ENCODE results near the gene SCP2. TPM values are rescaled to one million over a fixed set of nuclear protein-coding genes. Genes with fewer than 3 reads are reported as not detected.
A peak's percentile ranks its signal among the peaks of the same experiment; 100 is the strongest.

Gene SCP2
- total and polyA plus RNA-seq, 7 donors, result 49.3 to 96.9 (median 88.3) TPM

- no peak for TF ChIP-seq CTCF (IDR thresholded peaks at IDR 0.05)
- 28 to 63% (median 62%) methylated on average over 1 of the region's 1 CpG for WGBS, 3 donors
- ATAC-seq (no peak), DNase-seq (no peak)
- no peaks in the 10 kb centered on the region for H3K9me3 ChIP-seq
- H3K27ac ChIP-seq, result no peak overlapping the region
- intact Hi-C loops (cut with DNase I), result no loop called here
- peaks cover 0 to 49% of the 10 kb centered on the region in 2 donors for H3K36me3 ChIP-seq (ENCODE audit: insufficient read depth in 1 of 2, low read depth in 1 of 2)
- H3K4me1 ChIP-seq, result peaks cover 6% of the 10 kb centered on the region
- no peaks in the 10 kb centered on the region for H3K27me3 ChIP-seq (ENCODE audit: insufficient read depth in 3 of 3, low read length in 2 of 3)
- no peak overlapping the region for H3K4me3 ChIP-seq
These were observed 124.6 kb downstream of the SCP2 start for GRCh38 chr1:53051676-53052075.

GRCh38 chr1:53057127-53057526 is 130.1 kb downstream of the SCP2 start:
- Histone ChIP-seq H3K4me1 (peaks cover 3% of the 10 kb centered on the region), H3K36me3 (ENCODE audit: insufficient read depth in 1 of 2, low read depth in 1 of 2) (peaks cover 0 to 18% of the 10 kb centered on the region in 2 donors), H3K4me3 (no peak overlapping the region), H3K27me3 (ENCODE audit: insufficient read depth in 3 of 3, low read length in 2 of 3) (peaks cover 0 to 18% (median 0%) of the 10 kb centered on the region in 3 donors), H3K27ac (no peak overlapping the region), H3K9me3 (no peaks in the 10 kb centered on the region)
- intact Hi-C loops (cut with DNase I), result no loop called here
- 54 to 67% (median 66%) methylated on average over 2 of the region's 2 CpGs for WGBS, 3 donors
- DNase-seq (no peak), ATAC-seq (peak in 1 of 4 donors; percentile 45)
- TF ChIP-seq CTCF (IDR thresholded peaks at IDR 0.05), result no peak

- intact Hi-C loops (cut with DNase I), result no loop called here
- Histone ChIP-seq H3K4me1 (peaks cover 7% of the 10 kb centered on the region), H3K36me3 (ENCODE audit: insufficient read depth in 1 of 2, low read depth in 1 of 2) (no peaks in the 10 kb centered on the region), H3K27me3 (ENCODE audit: insufficient read depth in 3 of 3, low read length in 2 of 3) (peaks cover 0 to 36% (median 5%) of the 10 kb centered on the region in 3 donors), H3K4me3 (no peak overlapping the region), H3K27ac (no peak overlapping the region), H3K9me3 (no peaks in the 10 kb centered on the region)
- TF ChIP-seq CTCF (IDR thresholded peaks at IDR 0.05), result no peak
- no peak for ATAC-seq
- 44 to 59% (median 57%) methylated on average over 1 of the region's 1 CpG for WGBS, 3 donors
- DNase-seq, result peak in 1 of 2 donors; percentile 30
These were observed 133.5 kb downstream of the SCP2 start for GRCh38 chr1:53060579-53060978.

- intact Hi-C loops (cut with DNase I), result no loop called here
- Histone ChIP-seq H3K27me3 (ENCODE audit: insufficient read depth in 3 of 3, low read length in 2 of 3) (peaks cover 0 to 36% (median 5%) of the 10 kb centered on the region in 3 donors), H3K4me3 (peak overlapping the region; percentile 67), H3K4me1 (peaks cover 7% of the 10 kb centered on the region), H3K9me3 (no peaks in the 10 kb centered on the region), H3K36me3 (ENCODE audit: insufficient read depth in 1 of 2, low read depth in 1 of 2) (no peaks in the 10 kb centered on the region), H3K27ac (peak overlapping the region; percentile 27)
- ATAC-seq (peak; percentile 21 to 54 (median 32)), DNase-seq (peak; percentile 75 to 81)
- TF ChIP-seq CTCF (IDR thresholded peaks at IDR 0.05), result no peak
- 30 to 34% (median 32%) methylated on average over 19 of the region's 19 CpGs for WGBS, 3 donors
These were observed 134.2 kb downstream of the SCP2 start for GRCh38 chr1:53061123-53061858.
